Transverse colon (tissue), 4 donors: ENCODE measurements around the gene RNASE9. TPM values are rescaled to one million over a fixed set of nuclear protein-coding genes. Genes with fewer than 3 reads are reported as not detected.
A peak's percentile ranks its signal among the peaks of the same experiment; 100 is the strongest.

ENCODE experiments used
- DNase-seq: peaks from one replicate; pipeline ENCODE4 v3.0.0-alpha.2; 2019
- H3K27ac ChIP-seq, 4 donors: fragments of 200-600 bp; sonication (generic); 2 replicates each; pipeline ENCODE4 v1.5.1; 2016 to 2018; ENCODE audit warnings: inconsistent platforms in 4 of 4
- H3K27me3 ChIP-seq: fragments of 200-600 bp; sonication (generic); 2 replicates; pipeline ENCODE4 v1.5.1; 2017; ENCODE audit warnings: inconsistent platforms
- H3K36me3 ChIP-seq, 4 donors: fragments of 200-600 bp; sonication (generic); 2 replicates each; pipeline ENCODE4 v1.5.1; 2017 to 2019; ENCODE audit warnings: inconsistent platforms in 4 of 4
- H3K4me1 ChIP-seq, 4 donors: fragments of 200-600 bp; sonication (generic); 2 replicates each; pipeline ENCODE4 v1.5.1; 2017 to 2020; ENCODE audit warnings: inconsistent platforms in 4 of 4
- H3K4me3 ChIP-seq, 4 donors: fragments of 200-600 bp; sonication (generic); 1 replicate in 1 of 4; 2 replicates in 3 of 4; pipeline versions ENCODE4 v1.5.1 to v1.6.1; 2017 to 2019; ENCODE audit warnings: inconsistent platforms in 4 of 4
- H3K9me3 ChIP-seq, 2 donors: fragments of 200-600 bp; sonication (generic); 2 replicates each; pipeline ENCODE4 v1.5.1; 2017 to 2019; ENCODE audit warnings: inconsistent platforms in 2 of 2
- EP300 ChIP-seq: sonication (generic); formaldehyde crosslinking; IDR thresholded peaks from one replicate; pipeline ENCODE4 v1.6.1; 2017; ENCODE audit warnings: antibody characterized with exemption, low read depth
- POLR2A ChIP-seq: fragments of 450-650 bp; IDR thresholded peaks from one replicate; pipeline ENCODE4 v1.6.1; 2016; ENCODE audit warnings: antibody characterized with exemption, mild to moderate bottlenecking, moderate library complexity
- POLR2AphosphoS5 ChIP-seq, 3 donors: sonication (generic); formaldehyde crosslinking; IDR thresholded peaks; one replicate each; pipeline ENCODE4 v1.6.1; 2016; ENCODE audit warnings: antibody characterized with exemption in 3 of 3
- WGBS, 2 donors: methylation state at CpG; one replicate each; pipeline ENCODE4 v1.1.5; 2018; ENCODE audit warnings: low coverage in 1 of 2; 5-methylcytosine and 5-hydroxymethylcytosine counted together
- in situ Hi-C, 4 donors: fragments of 200-750 bp; cut with MboI; loops; one replicate each; pipeline versions ENCODE4 v1.15.0 to v1.15.1; 2017; ENCODE audit warnings: low sequenced_read_pairs in 3 of 4, low pct_ligation_motif_present in 1 of 4, low pct_unique_long_range_greater_than_20kb in 1 of 4
- intact Hi-C: fragments of 100-400 bp; cut with DNase I; formaldehyde crosslinking; loops from one replicate; pipeline ENCODE4 v1.15.1; 2023; ENCODE audit warnings: low total_unique reads
- total RNA-seq, 4 donors: library from RNA; depleted of rRNA; stranded (reverse); fragments of >200 nt; gene quantifications; one replicate each; pipeline ENCODE4 v1.1.0, GENCODE V29; 2016
- TF ChIP-seq, protein P1 (sequence below), 5 experiments: fragments of 200-600 bp in 3 of 5; fragments of 450-650 bp in 2 of 5; sonication (generic) in 3 of 5; IDR thresholded peaks; 1 replicate in 2 of 5; 2 replicates in 3 of 5; pipeline ENCODE4 v1.5.1; 2016 to 2017; ENCODE audit warnings: antibody characterized with exemption in 5 of 5, inconsistent platforms in 3 of 5, mild to moderate bottlenecking in 2 of 5, moderate library complexity in 1 of 5

RNASE9 gene
- total RNA-seq, 4 donors from 2014 or later, result not detected

GRCh38 chr14:20607617-20608016, 46.8 kb upstream of the RNASE9 start:
- TF ChIP-seq EP300, result no peak
- no peak for TF ChIP-seq POLR2AphosphoS5 (IDR thresholded peaks at IDR 0.05)
- TF ChIP-seq POLR2A, result no peak
- TF ChIP-seq, protein P1, sequence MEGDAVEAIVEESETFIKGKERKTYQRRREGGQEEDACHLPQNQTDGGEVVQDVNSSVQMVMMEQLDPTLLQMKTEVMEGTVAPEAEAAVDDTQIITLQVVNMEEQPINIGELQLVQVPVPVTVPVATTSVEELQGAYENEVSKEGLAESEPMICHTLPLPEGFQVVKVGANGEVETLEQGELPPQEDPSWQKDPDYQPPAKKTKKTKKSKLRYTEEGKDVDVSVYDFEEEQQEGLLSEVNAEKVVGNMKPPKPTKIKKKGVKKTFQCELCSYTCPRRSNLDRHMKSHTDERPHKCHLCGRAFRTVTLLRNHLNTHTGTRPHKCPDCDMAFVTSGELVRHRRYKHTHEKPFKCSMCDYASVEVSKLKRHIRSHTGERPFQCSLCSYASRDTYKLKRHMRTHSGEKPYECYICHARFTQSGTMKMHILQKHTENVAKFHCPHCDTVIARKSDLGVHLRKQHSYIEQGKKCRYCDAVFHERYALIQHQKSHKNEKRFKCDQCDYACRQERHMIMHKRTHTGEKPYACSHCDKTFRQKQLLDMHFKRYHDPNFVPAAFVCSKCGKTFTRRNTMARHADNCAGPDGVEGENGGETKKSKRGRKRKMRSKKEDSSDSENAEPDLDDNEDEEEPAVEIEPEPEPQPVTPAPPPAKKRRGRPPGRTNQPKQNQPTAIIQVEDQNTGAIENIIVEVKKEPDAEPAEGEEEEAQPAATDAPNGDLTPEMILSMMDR (IDR thresholded peaks at IDR 0.05), result no peak
- WGBS, 2 donors, result 60 to 70% methylated on average over 2 to 5 of the region's 5 CpGs
- in situ Hi-C loops (loop anchor here in 3 of 4 donors (10.0 to 25.0 kb wide), 2 partner anchors 195 to 283 kb away; partner anchors contain the start of gene TEP1 (in 1 of the 3)), intact Hi-C loops (no loop called here)
- DNase-seq, result no peak
- Histone ChIP-seq H3K27ac (no peak overlapping the region), H3K4me1 (peaks cover 0 to 10% (median 4%) of the 10 kb centered on the region in 4 donors), H3K36me3 (no peaks in the 10 kb centered on the region), H3K9me3 (no peaks in the 10 kb centered on the region), H3K4me3 (no peak overlapping the region), H3K27me3 (no peaks in the 10 kb centered on the region)

GRCh38 chr14:20606902-20607242, 46.0 kb upstream of the RNASE9 start:
- Histone ChIP-seq H3K36me3 (no peaks in the 10 kb centered on the region), H3K4me3 (no peak overlapping the region), H3K27ac (no peak overlapping the region), H3K27me3 (no peaks in the 10 kb centered on the region), H3K9me3 (no peaks in the 10 kb centered on the region), H3K4me1 (peaks cover 0 to 10% (median 4%) of the 10 kb centered on the region in 4 donors)
- intact Hi-C loops (no loop called here), in situ Hi-C loops (loop anchor here in 3 of 4 donors (10.0 to 25.0 kb wide), 2 partner anchors 195 to 282 kb away; partner anchors contain the start of gene TEP1 (in 1 of the 3))
- no peak for DNase-seq
- WGBS, 2 donors, result 51 to 80% methylated on average over 1 to 2 of the region's 2 CpGs
- TF ChIP-seq POLR2AphosphoS5 (IDR thresholded peaks at IDR 0.05) (no peak), EP300 (no peak), POLR2A (no peak)
- TF ChIP-seq, protein P1 (IDR thresholded peaks at IDR 0.05), result no peak

- no peak overlapping the region for H3K4me3 ChIP-seq
- no peaks in the 10 kb centered on the region for H3K9me3 ChIP-seq
- H3K36me3 ChIP-seq, result no peaks in the 10 kb centered on the region
- no peaks in the 10 kb centered on the region for H3K27me3 ChIP-seq
- intact Hi-C loops, result no loop called here
- H3K4me1 ChIP-seq, result peaks cover 0 to 10% (median 4%) of the 10 kb centered on the region in 4 donors
- no peak overlapping the region for H3K27ac ChIP-seq
- TF ChIP-seq, protein P1 (IDR thresholded peaks at IDR 0.05), result peak; percentile 32 to 67 (median 47)
- TF ChIP-seq POLR2AphosphoS5 (IDR thresholded peaks at IDR 0.05), result no peak
- peak; percentile 54 for DNase-seq
- WGBS, 2 donors, result 43% methylated on average over 8 of the region's 8 CpGs; no CpG with 5 or more reads in 1 of the 2 donors
- in situ Hi-C loops, result loop anchor here in 3 of 4 donors (10.0 to 25.0 kb wide), 2 partner anchors 194 to 282 kb away; partner anchors contain the start of gene TEP1 (in 1 of the 3)
These were observed 45.5 kb upstream of the RNASE9 start for GRCh38 chr14:20606190-20606901.

GRCh38 chr14:20603813-20604690, 43.2 kb upstream of the RNASE9 start:
- WGBS, 2 donors, result 67 to 74% methylated on average over 3 to 13 of the region's 13 CpGs
- Histone ChIP-seq H3K4me3 (no peak overlapping the region), H3K4me1 (peaks cover 0 to 2% (median 0%) of the 10 kb centered on the region in 4 donors), H3K27me3 (no peaks in the 10 kb centered on the region), H3K36me3 (no peaks in the 10 kb centered on the region), H3K9me3 (no peaks in the 10 kb centered on the region), H3K27ac (no peak overlapping the region)
- in situ Hi-C loops (loop anchor here in 3 of 4 donors (10.0 to 25.0 kb wide), 2 partner anchors 192 to 279 kb away; partner anchors contain the start of gene TEP1 (in 1 of the 3)), intact Hi-C loops (no loop called here)
- TF ChIP-seq POLR2A (no peak), POLR2AphosphoS5 (IDR thresholded peaks at IDR 0.05) (no peak), EP300 (no peak)
- TF ChIP-seq, protein P1 (IDR thresholded peaks at IDR 0.05), result no peak
- no peak for DNase-seq
